Lower leg skin (tissue), 4 donors: Measurements from ENCODE around the gene ANKRD36B. TPM values are rescaled to one million over a fixed set of nuclear protein-coding genes. Genes with fewer than 3 reads are reported as not detected.
"Not testable (repeated sequence)": the region's sequence is repeated elsewhere in the genome, so short reads cannot be mapped to it uniquely, and the experiment has no call there.

Experiments used
- DNase-seq, 2 donors: peaks; one replicate each; pipeline ENCODE4 v3.0.0-alpha.2; 2019; ENCODE audit warnings: low spot score in 2 of 2
- H3K4me3 ChIP-seq: fragments of 200-600 bp; sonication (generic); 2 replicates; pipeline ENCODE4 v1.5.1; 2017; ENCODE audit warnings: mild to moderate bottlenecking, low read depth; ENCODE audit not compliant: poor library complexity, severe bottlenecking
- WGBS, 2 donors: methylation state at CpG; one replicate each; pipeline ENCODE4 v1.1.5; 2018; 5-methylcytosine and 5-hydroxymethylcytosine counted together
- intact Hi-C: fragments of 100-400 bp; cut with DNase I; formaldehyde crosslinking; loops from one replicate; pipeline ENCODE4 v1.15.0; 2023; ENCODE audit warnings: low total_unique reads
- total RNA-seq, 4 donors: library from RNA; depleted of rRNA; stranded (reverse); fragments of >200 nt; gene quantifications; one replicate each; pipeline ENCODE4 v1.1.0, GENCODE V29; 2016
- TF ChIP-seq, protein P1 (sequence below), 3 donors: fragments of 450-650 bp; IDR thresholded peaks; one replicate each; pipeline ENCODE4 v1.5.1; 2016; ENCODE audit warnings: antibody characterized with exemption in 3 of 3, mild to moderate bottlenecking in 3 of 3, moderate library complexity in 2 of 3

ANKRD36B gene
- total RNA-seq, 4 donors from 2014 or later: 11.0 to 33.1 (median 12.6) TPM

DNA sequence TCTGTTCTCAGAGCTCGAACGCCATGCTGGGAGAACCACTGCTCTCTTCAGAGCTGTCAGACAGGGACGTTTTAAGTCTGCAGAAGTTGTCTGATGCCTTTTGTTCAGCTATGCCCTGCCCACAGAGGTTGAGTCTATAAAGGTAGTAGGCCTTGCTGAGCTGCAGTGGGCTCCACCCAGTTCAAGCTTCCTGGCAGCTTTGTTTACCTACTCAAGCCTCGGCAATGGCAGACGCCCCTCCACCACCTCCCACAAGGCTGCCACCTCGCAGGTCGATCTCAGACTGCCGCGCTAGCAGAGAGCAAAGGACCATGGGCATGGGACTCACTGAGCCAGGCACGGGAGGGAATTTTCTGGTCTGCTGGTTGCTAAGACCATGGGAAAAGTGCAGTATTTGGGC is 11.9 kb upstream of the ANKRD36B start:
- 67% methylated on average over 3 of the region's 10 CpGs; no CpG with 5 or more reads in 1 of the 2 donors for WGBS, 2 donors
- intact Hi-C loops, DNase-seq, H3K4me3 ChIP-seq: not testable (repeated sequence)

- intact Hi-C loops: loop anchor here (10.0 kb wide), 1 partner anchor 99 kb away; no protein-coding TSS in a partner anchor
- 93 to 98% methylated on average over 4 of the region's 4 CpGs for WGBS, 2 donors
- not testable (repeated sequence) for DNase-seq, H3K4me3 ChIP-seq
Observed at GRCh38 chr2:97596180-97596579, 6.5 kb upstream of the ANKRD36B start.

- 88 to 93% methylated on average over 3 of the region's 3 CpGs for WGBS, 2 donors
- intact Hi-C loops: loop anchor here (10.0 kb wide), 1 partner anchor 101 kb away; no protein-coding TSS in a partner anchor
- not testable (repeated sequence) for H3K4me3 ChIP-seq, DNase-seq
Observed at GRCh38 chr2:97593520-97593919, 3.8 kb upstream of the ANKRD36B start.

DNA sequence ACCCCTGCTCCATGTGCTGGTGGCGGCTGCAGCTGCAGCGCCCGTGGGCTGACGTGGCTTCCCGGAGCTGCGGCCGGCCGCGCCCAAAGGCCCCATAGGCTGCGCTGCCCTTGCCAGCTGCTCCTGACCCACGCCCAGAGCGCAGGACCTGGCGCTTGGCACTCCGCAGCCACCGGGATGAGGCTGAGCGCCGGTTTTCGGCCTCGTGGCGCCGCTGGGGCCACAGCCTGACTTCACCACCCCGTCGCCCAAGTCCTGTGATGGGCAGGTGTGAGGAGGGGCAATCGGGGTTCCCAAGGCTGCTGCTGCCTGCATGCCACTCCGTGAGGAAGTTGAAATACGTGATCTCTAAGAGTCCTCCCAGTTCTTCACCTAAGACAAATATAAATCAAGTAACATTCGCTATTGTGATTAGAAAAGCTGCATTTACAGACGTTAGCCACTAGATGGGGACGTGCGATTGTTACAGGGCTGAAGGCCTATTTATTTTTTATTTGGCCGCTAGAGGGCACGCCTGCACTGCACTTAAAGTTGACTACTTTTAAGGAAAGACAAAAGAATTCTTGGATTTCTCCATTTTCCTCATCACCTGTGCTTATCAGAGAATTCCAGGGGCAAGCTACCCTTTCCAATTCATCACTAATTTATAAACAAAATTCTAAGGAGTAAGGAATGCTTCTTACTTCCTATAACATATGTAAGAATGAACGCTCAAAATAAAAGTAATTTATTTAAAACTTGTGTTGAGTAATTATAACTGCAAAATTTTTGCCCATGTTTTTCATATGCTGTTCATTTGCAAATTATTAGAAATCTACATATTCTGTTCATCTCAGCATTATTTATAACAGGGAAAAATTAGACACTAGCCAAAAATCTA is 1.1 kb upstream of the ANKRD36B start:
- 3 to 8% methylated on average over 8 to 23 of the region's 33 CpGs for WGBS, 2 donors
- H3K4me3 ChIP-seq: peak overlapping the region; percentile 55
- DNase-seq: peak; percentile 88 to 92
- intact Hi-C loops: loop anchor here (10.0 kb wide), 1 partner anchor 104 kb away; no protein-coding TSS in a partner anchor
- TF ChIP-seq, protein P1, sequence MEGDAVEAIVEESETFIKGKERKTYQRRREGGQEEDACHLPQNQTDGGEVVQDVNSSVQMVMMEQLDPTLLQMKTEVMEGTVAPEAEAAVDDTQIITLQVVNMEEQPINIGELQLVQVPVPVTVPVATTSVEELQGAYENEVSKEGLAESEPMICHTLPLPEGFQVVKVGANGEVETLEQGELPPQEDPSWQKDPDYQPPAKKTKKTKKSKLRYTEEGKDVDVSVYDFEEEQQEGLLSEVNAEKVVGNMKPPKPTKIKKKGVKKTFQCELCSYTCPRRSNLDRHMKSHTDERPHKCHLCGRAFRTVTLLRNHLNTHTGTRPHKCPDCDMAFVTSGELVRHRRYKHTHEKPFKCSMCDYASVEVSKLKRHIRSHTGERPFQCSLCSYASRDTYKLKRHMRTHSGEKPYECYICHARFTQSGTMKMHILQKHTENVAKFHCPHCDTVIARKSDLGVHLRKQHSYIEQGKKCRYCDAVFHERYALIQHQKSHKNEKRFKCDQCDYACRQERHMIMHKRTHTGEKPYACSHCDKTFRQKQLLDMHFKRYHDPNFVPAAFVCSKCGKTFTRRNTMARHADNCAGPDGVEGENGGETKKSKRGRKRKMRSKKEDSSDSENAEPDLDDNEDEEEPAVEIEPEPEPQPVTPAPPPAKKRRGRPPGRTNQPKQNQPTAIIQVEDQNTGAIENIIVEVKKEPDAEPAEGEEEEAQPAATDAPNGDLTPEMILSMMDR (IDR thresholded peaks at IDR 0.05): peak in 1 of 3 donors; percentile 97

DNA sequence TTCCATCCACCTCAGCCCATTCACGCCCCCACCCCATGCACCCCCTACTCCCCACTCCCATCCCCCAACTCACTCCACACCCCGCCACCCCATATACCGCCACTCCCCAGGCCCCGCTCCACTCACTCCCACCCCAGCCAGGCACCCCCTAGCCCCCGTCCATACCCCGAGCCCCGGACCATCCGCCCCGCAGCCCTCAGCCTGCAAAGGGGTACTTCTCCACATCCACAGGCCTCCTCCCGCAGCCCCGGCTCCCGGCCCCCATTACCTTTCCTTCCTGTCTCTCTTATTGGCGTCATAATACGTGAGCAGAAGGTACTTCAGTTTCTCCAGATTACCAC is 450 bp downstream of the ANKRD36B start:
- peak overlapping the region; percentile 49 for H3K4me3 ChIP-seq
- DNase-seq, intact Hi-C loops: not testable (repeated sequence)
- 0 to 6% methylated on average over 5 of the region's 14 CpGs for WGBS, 2 donors

- 50 to 66% methylated on average over 3 of the region's 3 CpGs for WGBS, 2 donors
- intact Hi-C loops, DNase-seq, H3K4me3 ChIP-seq: not testable (repeated sequence)
Observed at GRCh38 chr2:97565674-97566073, 24.0 kb downstream of the ANKRD36B start.

DNA sequence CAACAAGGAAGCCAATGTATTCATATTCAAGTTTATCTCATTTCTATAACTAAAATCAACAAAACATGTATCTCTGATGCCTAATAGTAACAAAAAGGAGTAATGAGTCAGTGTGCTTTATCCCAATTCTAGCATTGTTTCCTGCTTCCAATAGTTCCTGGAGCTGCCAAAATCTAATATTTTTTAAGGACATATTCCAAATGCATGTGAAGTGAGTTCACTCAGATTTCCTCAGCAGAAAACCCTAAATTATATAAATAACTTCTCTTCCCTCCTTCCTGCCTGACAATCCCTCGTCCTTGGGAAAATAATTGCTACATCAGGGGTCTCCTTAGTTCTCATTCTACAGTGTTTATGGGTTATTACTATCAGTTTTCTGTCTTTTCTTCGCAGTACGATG is 37.3 kb downstream of the ANKRD36B start:
- not testable (repeated sequence) for H3K4me3 ChIP-seq
- 89 to 91% methylated on average over 3 of the region's 3 CpGs for WGBS, 2 donors

GRCh38 chr2:97550498-97550897 is 39.2 kb downstream of the ANKRD36B start:
- intact Hi-C loops, H3K4me3 ChIP-seq, DNase-seq: not testable (repeated sequence)
- WGBS, 2 donors: 70 to 78% methylated on average over 1 of the region's 1 CpG

More for the DNA sequence above, 37.3 kb downstream of the ANKRD36B start:
- DNase-seq, intact Hi-C loops: not testable (repeated sequence)

DNA sequence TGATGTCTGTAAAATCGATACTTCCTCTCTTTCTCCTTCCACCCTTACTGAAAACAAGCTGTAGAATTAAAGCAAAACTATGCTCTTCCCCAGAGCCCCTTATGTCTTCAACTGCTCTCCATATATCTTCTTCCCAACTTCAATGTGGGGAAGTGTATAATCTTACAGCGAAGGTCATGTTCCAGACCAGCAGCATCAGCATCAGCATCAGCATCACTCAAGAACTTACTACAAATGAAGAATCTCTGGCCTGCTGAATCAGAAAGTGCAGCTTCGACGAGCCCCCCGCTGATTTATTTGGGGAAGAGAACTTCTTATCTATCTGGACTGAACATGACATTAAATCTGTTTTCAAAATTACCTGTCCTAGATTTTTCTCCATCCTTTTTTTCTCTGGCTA is 40.6 kb downstream of the ANKRD36B start:
- intact Hi-C loops, H3K4me3 ChIP-seq, DNase-seq: not testable (repeated sequence)
- WGBS, 2 donors: 89 to 90% methylated on average over 5 of the region's 5 CpGs

GRCh38 chr2:97548536-97548935 is 41.1 kb downstream of the ANKRD36B start:
- H3K4me3 ChIP-seq, DNase-seq, intact Hi-C loops: not testable (repeated sequence)
